ENCODE data around the gene WDR91.

WDR91 gene

GRCh38 chr7:135199439-135199838 lies 11.9 kb downstream of the WDR91 start:
- no peak for DNase-seq (ENCODE audit: low read depth, low spot score)

GRCh38 chr7:135197906-135198655 lies 13.2 kb downstream of the WDR91 start:
- no peak for DNase-seq (ENCODE audit: low read depth, low spot score)

GRCh38 chr7:135197343-135197742 lies 14.0 kb downstream of the WDR91 start:
- DNase-seq (ENCODE audit: low read depth, low spot score), result no peak

GRCh38 chr7:135195968-135196629 lies 15.2 kb downstream of the WDR91 start:
- DNase-seq (ENCODE audit: low read depth, low spot score), result no peak

- DNase-seq (ENCODE audit: low read depth, low spot score), result no peak
Measured at GRCh38 chr7:135195156-135195555, 16.2 kb downstream of the WDR91 start.

GRCh38 chr7:135194494-135195095 lies 16.7 kb downstream of the WDR91 start:
- no peak for DNase-seq (ENCODE audit: low read depth, low spot score)

GRCh38 chr7:135193615-135194081 lies 17.7 kb downstream of the WDR91 start:
- no peak for DNase-seq (ENCODE audit: low read depth, low spot score)

GRCh38 chr7:135192914-135193536 lies 18.3 kb downstream of the WDR91 start:
- DNase-seq (ENCODE audit: low read depth, low spot score), result no peak

- no peak for DNase-seq (ENCODE audit: low read depth, low spot score)
Measured at GRCh38 chr7:135190703-135191102, 20.6 kb downstream of the WDR91 start.

- DNase-seq (ENCODE audit: low read depth, low spot score), result no peak
Measured at GRCh38 chr7:135189961-135190360, 21.4 kb downstream of the WDR91 start.

GRCh38 chr7:135189221-135189662 lies 22.1 kb downstream of the WDR91 start:
- DNase-seq (ENCODE audit: low read depth, low spot score), result no peak

GRCh38 chr7:135188298-135188984 lies 22.9 kb downstream of the WDR91 start:
- no peak for DNase-seq (ENCODE audit: low read depth, low spot score)

- DNase-seq (ENCODE audit: low read depth, low spot score), result no peak
Measured at GRCh38 chr7:135186841-135187253, 24.5 kb downstream of the WDR91 start.

GRCh38 chr7:135186261-135186540 lies 25.1 kb downstream of the WDR91 start:
- no peak for DNase-seq (ENCODE audit: low read depth, low spot score)

- DNase-seq (ENCODE audit: low read depth, low spot score), result no peak
Measured at GRCh38 chr7:135185471-135186260, 25.7 kb downstream of the WDR91 start.

- DNase-seq (ENCODE audit: low read depth, low spot score), result no peak
Measured at GRCh38 chr7:135184254-135184841, 27.0 kb downstream of the WDR91 start.

- DNase-seq (ENCODE audit: low read depth, low spot score), result no peak
Measured at GRCh38 chr7:135183478-135183877, 27.8 kb downstream of the WDR91 start.

- DNase-seq (ENCODE audit: low read depth, low spot score), result no peak
Measured at GRCh38 chr7:135181929-135182678, 29.2 kb downstream of the WDR91 start.

GRCh38 chr7:135181261-135181928 lies 29.9 kb downstream of the WDR91 start:
- DNase-seq (ENCODE audit: low read depth, low spot score), result no peak

All from ELF-1 (cell line).